HL-60/S4 (cell line): ENCODE measurements around the gene CFAP46.

Experiments
- in situ Hi-C: fragments of 300-500 bp; cut with MboI; formaldehyde crosslinking; loops from 2 replicates; pipeline ENCODE4 v1.14.3; 2022; ENCODE audit warnings: low sequenced_read_pairs

Gene CFAP46

GRCh38 chr10:132758865-132759264 lies 183.5 kb downstream of the CFAP46 start:
- in situ Hi-C loops, result no loop called here
